Endodermal cell (in vitro differentiated cells): ENCODE measurements around the gene CARHSP1. TPM values are rescaled to one million over a fixed set of nuclear protein-coding genes. Genes with fewer than 3 reads are reported as not detected.

Experiments
- DNase-seq: peaks from one replicate; pipeline ENCODE4 v3.0.0-alpha.2; 2017
- H3K27ac ChIP-seq: 2 replicates; pipeline ENCODE4 v1.5.1; 2013; ENCODE audit warnings: mild to moderate bottlenecking, low read depth, low read length, moderate library complexity
- H3K27me3 ChIP-seq: 2 replicates; pipeline ENCODE4 v1.6.1; 2013; ENCODE audit warnings: mild to moderate bottlenecking, low read length, moderate library complexity; ENCODE audit not compliant: insufficient read depth, control insufficient read depth, poor library complexity, severe bottlenecking
- H3K36me3 ChIP-seq: 2 replicates; pipeline ENCODE4 v1.7.0; 2013; ENCODE audit warnings: mild to moderate bottlenecking, low read length, moderate library complexity; ENCODE audit not compliant: control insufficient read depth, insufficient read depth
- H3K4me1 ChIP-seq: one replicate; pipeline ENCODE4 v1.7.0; 2013; ENCODE audit warnings: low read length; ENCODE audit not compliant: control insufficient read depth, insufficient read depth
- H3K4me3 ChIP-seq: 2 replicates; pipeline ENCODE4 v1.5.1; 2013; ENCODE audit warnings: mild to moderate bottlenecking, low read length, moderate library complexity
- H3K9ac ChIP-seq: 2 replicates; pipeline ENCODE4 v1.6.1; 2013; ENCODE audit warnings: mild to moderate bottlenecking, low read length, moderate library complexity; ENCODE audit not compliant: poor library complexity, severe bottlenecking; ENCODE audit errors: extremely low read depth
- H3K9me3 ChIP-seq: 2 replicates; pipeline ENCODE4 v1.6.1; 2013; ENCODE audit warnings: mild to moderate bottlenecking, low read length, moderate library complexity; ENCODE audit not compliant: control insufficient read depth
- H3K27ac Mint-ChIP-seq: 2 replicates; pipeline ENCODE4 v1.8.0; 2020; ENCODE audit warnings: mixed read lengths
- H3K27me3 Mint-ChIP-seq: 2 replicates; pipeline ENCODE4 v1.8.0; 2021; ENCODE audit warnings: mild to moderate bottlenecking, mixed read lengths; ENCODE audit not compliant: insufficient read depth
- H3K36me3 Mint-ChIP-seq: 2 replicates; pipeline ENCODE4 v1.8.0; 2020; ENCODE audit warnings: low read depth, mixed read lengths
- H3K4me1 Mint-ChIP-seq: 2 replicates; pipeline ENCODE4 v1.8.0; 2020; ENCODE audit warnings: mixed read lengths
- H3K4me3 Mint-ChIP-seq: 2 replicates; pipeline ENCODE4 v1.8.0; 2020; ENCODE audit warnings: mild to moderate bottlenecking, moderate library complexity, mixed read lengths
- H3K9me3 Mint-ChIP-seq: 2 replicates; pipeline ENCODE4 v1.8.0; 2020; ENCODE audit warnings: mild to moderate bottlenecking, mixed read lengths
- CTCF ChIP-seq: fragments of 200-600 bp; sonication (generic); conservative IDR thresholded peaks from 2 replicates; pipeline ENCODE4 v1.5.0; 2021; ENCODE audit warnings: antibody characterized with exemption, mild to moderate bottlenecking
- WGBS, 2 experiments: methylation state at CpG; one replicate each; pipeline versions ENCODE4 v1.1.5 to v1.1.7; 2013; ENCODE audit warnings: missing lambda C conversion rate in 2 of 2, mixed read lengths in 1 of 2; ENCODE audit not compliant: insufficient coverage in 1 of 2, insufficient read length in 1 of 2; 5-methylcytosine and 5-hydroxymethylcytosine counted together
- total RNA-seq, 2 donors: library from RNA; stranded (reverse); fragmentation: NEBNext Ultra II Directional in 1 of 2; extraction: Animal tissue kit (Norgen Biotek cat#: 25700) in 1 of 2; gene quantifications; 2 replicates in 1 of 2; 3 replicates in 1 of 2; pipeline ENCODE4 v1.2.1, GENCODE V29; 2021

Gene CARHSP1
- total RNA-seq, 2 donors from 2014 or later: 233 to 275 TPM

DNA sequence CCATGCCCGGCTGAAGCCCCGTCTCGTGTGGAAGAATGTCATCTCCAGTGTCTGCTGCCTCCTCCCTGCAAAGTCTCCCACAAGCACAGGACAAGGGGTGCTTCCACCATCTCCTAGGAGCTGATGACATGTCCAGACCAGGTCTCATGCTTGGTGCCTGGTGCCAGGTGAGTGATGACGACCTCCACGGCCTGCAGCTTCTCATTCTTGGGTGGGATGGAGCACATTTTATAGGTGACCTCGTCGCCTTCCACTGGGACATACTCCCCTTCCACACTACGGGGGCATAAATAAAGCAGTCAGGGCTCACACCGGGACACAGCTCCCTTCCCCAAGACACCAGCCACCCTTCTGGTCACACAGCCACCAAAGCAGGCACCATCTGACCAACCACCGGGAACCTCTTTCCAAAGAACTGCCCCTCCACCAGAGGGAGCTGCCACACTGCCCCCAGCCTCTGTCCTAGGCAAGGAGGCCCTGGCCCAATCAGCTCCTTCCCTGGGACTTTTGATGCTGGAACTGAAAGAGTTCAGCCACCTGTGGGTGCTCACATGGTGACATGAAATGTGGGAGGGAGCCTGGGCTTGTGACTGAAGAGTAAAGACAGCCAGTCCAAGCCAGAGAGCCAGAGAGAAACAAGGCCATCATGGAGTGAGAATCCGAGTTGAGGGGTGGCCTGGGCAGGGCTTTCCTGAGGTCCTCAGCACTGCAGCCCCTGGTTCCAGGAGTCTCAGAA lies 13.6 kb downstream of the CARHSP1 start:
- H3K27ac ChIP-seq: no peak overlapping the region
- H3K4me3 ChIP-seq: no peak overlapping the region
- no peaks in the 10 kb centered on the region for H3K9me3 Mint-ChIP-seq
- H3K4me1 ChIP-seq: peaks cover 15% of the 10 kb centered on the region
- H3K36me3 ChIP-seq: peaks cover 89% of the 10 kb centered on the region
- peak; percentile 62 for TF ChIP-seq CTCF
- no peak for DNase-seq
- H3K27ac Mint-ChIP-seq: peak overlapping the region; percentile 74
- no peaks in the 10 kb centered on the region for H3K27me3 Mint-ChIP-seq
- H3K9ac ChIP-seq: no peak overlapping the region
- peaks cover 89% of the 10 kb centered on the region for H3K36me3 Mint-ChIP-seq
- WGBS, 2 experiments: 88 to 98% methylated on average over 4 to 11 of the region's 11 CpGs
- H3K4me1 Mint-ChIP-seq: peaks cover 16% of the 10 kb centered on the region
- H3K27me3 ChIP-seq: no peaks in the 10 kb centered on the region
- H3K9me3 ChIP-seq: no peaks in the 10 kb centered on the region
- H3K4me3 Mint-ChIP-seq: no peak overlapping the region

DNA sequence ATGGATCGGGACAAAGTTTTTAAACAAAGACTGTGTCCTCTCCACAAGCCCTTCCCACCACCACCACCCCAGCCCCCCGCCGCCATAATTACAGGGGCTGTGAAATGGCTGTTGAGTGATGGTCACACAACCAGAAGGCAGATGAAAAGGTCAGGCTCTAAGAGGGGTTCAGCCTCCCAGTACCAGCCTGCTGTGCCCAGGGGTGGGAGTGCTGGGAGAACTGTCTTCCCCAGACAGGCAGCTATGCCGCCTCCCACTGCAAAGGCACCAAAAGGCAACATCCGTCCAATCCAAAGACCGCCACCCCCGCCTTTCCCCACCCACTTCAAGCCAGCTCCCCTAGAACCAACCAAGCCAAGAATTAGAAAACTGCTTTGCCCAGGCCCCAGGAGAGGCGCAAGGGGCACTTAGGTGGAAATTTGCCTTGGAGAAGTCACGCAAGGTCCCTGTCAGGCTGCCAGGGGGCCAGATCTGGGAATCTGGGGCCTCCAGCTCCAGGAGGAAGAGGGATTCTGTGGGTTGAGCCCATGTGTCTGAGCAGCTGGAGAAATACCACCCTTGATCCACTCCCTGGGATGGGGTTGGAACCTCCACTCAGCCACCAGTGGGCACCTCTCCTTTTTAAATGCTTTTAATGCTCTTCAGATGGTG lies 14.4 kb downstream of the CARHSP1 start:
- Mint-ChIP-seq H3K4me3 (no peak overlapping the region), H3K4me1 (peaks cover 16% of the 10 kb centered on the region), H3K9me3 (no peaks in the 10 kb centered on the region), H3K27ac (peak overlapping the region; percentile 10), H3K36me3 (peaks cover 93% of the 10 kb centered on the region), H3K27me3 (no peaks in the 10 kb centered on the region)
- no peak for DNase-seq
- H3K4me1 ChIP-seq: peaks cover 15% of the 10 kb centered on the region
- 96% methylated on average over 8 of the region's 9 CpGs; no CpG with 5 or more reads in 1 of the 2 experiments for WGBS, 2 experiments
- H3K27ac ChIP-seq: peak overlapping the region; percentile 44
- H3K4me3 ChIP-seq: no peak overlapping the region
- no peaks in the 10 kb centered on the region for H3K27me3 ChIP-seq
- no peak overlapping the region for H3K9ac ChIP-seq
- no peaks in the 10 kb centered on the region for H3K9me3 ChIP-seq
- H3K36me3 ChIP-seq: peaks cover 93% of the 10 kb centered on the region
- TF ChIP-seq CTCF: no peak

DNA sequence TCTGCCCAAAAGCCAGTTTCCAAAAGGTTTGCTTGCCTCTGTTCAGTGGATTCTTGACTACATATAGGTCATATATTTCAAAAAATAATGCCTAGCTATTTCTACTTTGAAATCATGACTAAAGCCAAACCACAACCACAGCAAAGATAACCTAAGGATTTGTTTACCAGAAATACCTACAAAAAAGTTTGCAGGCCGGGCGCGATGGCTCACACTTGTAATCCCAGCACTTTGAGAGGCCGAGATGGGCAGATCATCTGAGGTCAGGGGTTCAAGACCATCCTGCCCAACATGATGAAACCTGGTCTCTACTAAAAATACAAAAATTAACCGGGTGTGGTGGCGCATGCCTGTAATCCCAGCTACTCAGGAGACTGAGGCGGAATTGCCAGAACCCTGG lies 15.2 kb downstream of the CARHSP1 start:
- Mint-ChIP-seq H3K27ac (peak overlapping the region; percentile 93), H3K36me3 (peaks cover 93% of the 10 kb centered on the region), H3K4me1 (peaks cover 19% of the 10 kb centered on the region), H3K4me3 (no peak overlapping the region), H3K27me3 (no peaks in the 10 kb centered on the region), H3K9me3 (no peaks in the 10 kb centered on the region)
- H3K9ac ChIP-seq: no peak overlapping the region
- H3K27ac ChIP-seq: peak overlapping the region; percentile 70
- peaks cover 93% of the 10 kb centered on the region for H3K36me3 ChIP-seq
- DNase-seq: no peak
- 95 to 96% methylated on average over 6 to 7 of the region's 7 CpGs for WGBS, 2 experiments
- no peaks in the 10 kb centered on the region for H3K9me3 ChIP-seq
- no peak for TF ChIP-seq CTCF
- H3K4me3 ChIP-seq: no peak overlapping the region
- H3K4me1 ChIP-seq: peaks cover 15% of the 10 kb centered on the region
- H3K27me3 ChIP-seq: no peaks in the 10 kb centered on the region
